Measurements from ENCODE around the gene SEC24D.
A peak's percentile ranks its signal among the peaks of the same experiment; 100 is the strongest.
"Not testable (repeated sequence)": the region's sequence is repeated elsewhere in the genome, so short reads cannot be mapped to it uniquely, and the experiment has no call there.

Gene SEC24D, protein sequence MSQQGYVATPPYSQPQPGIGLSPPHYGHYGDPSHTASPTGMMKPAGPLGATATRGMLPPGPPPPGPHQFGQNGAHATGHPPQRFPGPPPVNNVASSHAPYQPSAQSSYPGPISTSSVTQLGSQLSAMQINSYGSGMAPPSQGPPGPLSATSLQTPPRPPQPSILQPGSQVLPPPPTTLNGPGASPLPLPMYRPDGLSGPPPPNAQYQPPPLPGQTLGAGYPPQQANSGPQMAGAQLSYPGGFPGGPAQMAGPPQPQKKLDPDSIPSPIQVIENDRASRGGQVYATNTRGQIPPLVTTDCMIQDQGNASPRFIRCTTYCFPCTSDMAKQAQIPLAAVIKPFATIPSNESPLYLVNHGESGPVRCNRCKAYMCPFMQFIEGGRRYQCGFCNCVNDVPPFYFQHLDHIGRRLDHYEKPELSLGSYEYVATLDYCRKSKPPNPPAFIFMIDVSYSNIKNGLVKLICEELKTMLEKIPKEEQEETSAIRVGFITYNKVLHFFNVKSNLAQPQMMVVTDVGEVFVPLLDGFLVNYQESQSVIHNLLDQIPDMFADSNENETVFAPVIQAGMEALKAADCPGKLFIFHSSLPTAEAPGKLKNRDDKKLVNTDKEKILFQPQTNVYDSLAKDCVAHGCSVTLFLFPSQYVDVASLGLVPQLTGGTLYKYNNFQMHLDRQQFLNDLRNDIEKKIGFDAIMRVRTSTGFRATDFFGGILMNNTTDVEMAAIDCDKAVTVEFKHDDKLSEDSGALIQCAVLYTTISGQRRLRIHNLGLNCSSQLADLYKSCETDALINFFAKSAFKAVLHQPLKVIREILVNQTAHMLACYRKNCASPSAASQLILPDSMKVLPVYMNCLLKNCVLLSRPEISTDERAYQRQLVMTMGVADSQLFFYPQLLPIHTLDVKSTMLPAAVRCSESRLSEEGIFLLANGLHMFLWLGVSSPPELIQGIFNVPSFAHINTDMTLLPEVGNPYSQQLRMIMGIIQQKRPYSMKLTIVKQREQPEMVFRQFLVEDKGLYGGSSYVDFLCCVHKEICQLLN

DNA sequence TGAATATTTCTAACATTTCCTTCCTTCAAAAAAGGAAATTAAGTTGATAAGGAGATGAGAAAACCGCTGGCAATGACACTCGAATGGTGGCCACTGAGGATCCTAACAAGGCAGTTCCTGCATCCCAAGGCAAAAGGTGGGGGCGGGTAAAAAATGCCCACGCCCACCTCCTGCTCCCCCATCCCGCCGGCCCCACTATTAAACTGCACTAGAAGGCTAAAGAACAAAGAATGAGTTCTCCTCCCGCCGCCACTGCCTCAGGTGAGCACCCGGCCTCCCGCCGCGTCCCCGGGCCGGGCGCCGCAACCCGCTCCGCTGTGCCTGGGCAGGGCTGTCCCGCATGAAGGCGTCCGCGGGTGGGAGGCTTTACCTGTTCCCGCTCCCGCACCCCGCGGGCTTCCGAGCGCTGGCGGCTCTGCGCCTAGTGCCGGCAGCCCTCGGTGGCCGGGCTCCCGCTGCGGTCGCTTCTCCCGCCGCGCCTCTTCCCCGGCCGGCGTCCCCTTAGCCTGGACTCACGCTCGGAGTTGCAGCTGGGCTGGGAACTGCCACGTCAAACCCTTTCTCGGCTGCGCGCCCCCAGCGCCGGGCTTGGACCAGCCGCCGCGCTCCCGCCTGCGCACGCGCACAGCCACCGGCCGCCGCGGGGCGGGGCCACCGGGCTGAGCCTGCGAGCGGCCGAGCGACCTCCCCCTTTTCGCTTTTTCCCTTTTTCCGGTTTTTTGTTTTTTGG lies at the start of gene SEC24D:
Gene SEC24D (minus strand): TSS at position 556 of the 730 bp plus-strand sequence. CDS start 2,430 bp downstream, outside the sequence.
- peak; percentile 68 for DNase-seq (ENCODE audit: low spot score)
- no peak for FAIRE-seq

DNA sequence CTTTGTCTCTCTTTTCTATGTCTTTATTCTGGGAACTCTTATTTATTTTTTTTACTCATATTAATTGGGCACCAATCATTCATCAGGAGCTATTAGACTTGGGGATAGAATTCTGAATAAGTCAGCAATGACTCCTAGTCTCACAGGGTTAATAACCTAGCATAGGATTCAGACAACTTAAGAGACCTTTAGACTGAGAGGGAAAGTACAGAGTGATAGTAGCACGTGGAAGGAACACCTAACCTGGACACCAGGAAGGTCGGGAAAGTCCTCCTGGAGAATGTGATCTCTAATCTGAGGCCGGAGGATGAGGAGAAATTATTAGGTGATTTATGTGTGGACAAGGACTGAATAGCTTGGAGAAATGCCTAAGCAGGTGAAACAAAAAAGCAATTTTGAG lies 48.8 kb upstream of the SEC24D start:
- DNase-seq (ENCODE audit: low spot score) (no peak), FAIRE-seq (no peak)

DNA sequence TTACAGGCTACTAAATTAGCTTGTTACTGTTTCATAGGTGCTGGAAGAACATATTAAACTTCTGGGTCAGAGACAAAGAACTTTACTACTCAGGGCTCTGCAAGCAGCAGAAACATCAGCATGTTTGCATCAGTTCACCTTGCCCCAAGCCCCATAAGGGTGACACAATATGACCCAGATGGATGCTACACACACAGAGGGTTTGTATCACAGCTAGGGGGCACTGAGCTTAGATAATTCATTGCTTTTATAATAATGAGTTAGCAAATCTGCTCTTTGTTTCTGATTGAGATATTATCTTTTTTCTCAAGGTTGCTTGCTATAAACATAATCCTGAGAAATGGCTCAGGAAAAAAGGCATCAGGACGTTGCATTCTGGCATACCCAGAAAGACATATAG lies 47.9 kb upstream of the SEC24D start:
- no peak for FAIRE-seq

DNA sequence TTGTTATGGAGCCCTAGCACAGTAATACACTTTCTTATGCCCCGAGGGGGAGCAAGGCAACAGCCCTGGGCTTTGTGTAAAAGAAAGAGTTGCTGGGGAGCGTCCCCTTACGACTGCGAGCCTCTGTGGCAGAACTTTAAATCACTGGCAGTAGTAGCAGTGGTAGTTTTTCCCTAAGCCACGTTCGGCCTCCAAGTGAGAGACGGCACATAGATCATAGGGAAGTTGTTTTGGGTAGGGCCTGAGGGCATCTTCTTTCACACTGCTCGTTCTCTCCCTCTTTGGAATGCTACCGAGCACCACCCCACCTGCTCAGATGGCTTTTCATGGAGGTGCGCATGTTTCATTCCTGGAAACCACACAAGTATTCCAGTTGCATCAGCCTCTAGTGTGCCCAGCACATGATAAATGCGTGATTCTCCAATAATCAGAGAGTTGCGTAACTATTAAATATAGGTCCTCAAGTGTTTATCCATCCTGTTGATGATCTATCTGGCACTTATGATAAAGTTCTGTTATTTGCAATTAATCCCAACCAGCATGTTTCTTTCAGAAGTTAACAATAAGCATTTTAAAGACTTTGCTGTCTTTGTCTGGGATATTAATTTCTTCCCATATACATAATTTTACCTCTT lies 45.7 kb upstream of the SEC24D start:
- FAIRE-seq (no peak), DNase-seq (ENCODE audit: low spot score) (no peak)

More for the DNA sequence above, 47.9 kb upstream of the SEC24D start:
- DNase-seq (ENCODE audit: low spot score), result no peak

DNA sequence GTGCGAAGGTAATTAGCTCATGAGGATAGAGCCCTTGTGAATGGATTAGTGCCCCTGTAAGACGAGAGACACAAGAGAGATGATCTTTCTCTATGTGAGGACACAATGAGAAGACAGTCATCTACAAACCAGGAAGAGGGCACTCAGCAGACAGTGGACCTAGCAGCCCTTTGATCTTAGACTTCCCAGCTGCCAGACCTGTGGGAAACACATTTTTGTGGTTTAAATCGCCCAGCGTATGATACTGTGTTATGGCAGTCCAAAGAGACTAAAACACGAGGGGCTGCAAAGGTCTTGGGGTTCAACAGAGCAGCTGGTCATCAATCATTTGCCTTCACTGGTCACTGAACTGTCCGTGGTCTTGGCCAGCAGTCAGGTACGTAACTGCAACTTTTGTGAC lies 43.5 kb upstream of the SEC24D start:
- DNase-seq (ENCODE audit: low spot score) (no peak), FAIRE-seq (no peak)

DNA sequence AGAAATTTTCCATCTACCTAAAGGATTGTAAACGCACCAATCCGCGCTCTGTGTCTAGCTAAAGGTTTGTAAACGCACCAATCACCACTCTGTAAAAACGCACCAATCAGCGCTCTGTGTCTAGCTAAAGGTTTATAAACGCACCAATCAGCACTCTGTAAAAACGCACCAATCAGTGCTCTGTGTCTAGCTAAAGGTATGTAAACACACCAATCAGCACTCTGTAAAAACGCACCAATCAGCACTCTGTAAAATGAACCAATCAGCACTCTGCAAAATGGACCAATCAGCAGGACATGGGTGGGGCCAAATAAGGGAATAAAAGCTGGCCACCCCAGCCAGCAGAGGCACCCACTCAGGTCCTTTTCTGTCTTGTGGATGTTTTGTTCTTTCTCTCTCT lies 42.6 kb upstream of the SEC24D start:
- not testable (repeated sequence) for FAIRE-seq; DNase-seq (ENCODE audit: low spot score)

DNA sequence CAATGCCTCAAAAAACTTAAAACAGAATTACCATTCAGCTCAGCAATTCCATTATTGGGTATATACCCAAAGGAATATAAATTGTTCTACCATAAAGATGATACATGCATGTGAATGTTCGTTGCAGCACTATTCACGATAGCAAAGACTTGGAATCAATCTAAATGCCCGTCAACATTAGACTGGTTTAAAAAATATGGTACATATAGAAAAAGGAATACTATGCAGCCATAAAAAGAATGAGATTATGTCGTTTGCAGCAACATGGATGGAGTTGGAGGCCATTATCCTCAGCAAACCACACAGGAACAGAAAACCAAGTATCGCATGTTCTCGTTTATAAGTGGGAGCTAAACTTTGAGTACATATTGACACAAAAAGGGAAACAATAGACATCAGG lies 41.9 kb upstream of the SEC24D start:
- FAIRE-seq (no peak), DNase-seq (ENCODE audit: low spot score) (no peak)

DNA sequence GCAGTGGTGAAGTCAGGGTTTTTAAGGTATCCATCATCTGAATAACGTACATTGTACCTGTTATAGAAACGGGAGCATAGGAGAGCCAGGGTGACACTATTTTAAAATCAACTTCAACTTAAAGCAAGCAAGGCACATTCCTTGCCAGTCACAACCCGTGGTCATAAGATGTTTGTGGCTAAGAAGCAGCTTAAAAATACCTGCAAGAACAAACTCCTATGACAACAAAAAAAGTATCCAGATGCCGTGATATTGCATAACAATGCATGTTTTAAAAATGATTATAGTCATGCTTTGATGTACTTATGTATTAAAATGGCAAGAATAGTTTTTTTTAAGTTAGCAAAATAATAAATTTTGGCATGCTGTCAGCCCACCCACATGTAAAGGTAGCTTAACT lies 36.3 kb upstream of the SEC24D start:
- DNase-seq (ENCODE audit: low spot score), result no peak
- FAIRE-seq, result no peak

DNA sequence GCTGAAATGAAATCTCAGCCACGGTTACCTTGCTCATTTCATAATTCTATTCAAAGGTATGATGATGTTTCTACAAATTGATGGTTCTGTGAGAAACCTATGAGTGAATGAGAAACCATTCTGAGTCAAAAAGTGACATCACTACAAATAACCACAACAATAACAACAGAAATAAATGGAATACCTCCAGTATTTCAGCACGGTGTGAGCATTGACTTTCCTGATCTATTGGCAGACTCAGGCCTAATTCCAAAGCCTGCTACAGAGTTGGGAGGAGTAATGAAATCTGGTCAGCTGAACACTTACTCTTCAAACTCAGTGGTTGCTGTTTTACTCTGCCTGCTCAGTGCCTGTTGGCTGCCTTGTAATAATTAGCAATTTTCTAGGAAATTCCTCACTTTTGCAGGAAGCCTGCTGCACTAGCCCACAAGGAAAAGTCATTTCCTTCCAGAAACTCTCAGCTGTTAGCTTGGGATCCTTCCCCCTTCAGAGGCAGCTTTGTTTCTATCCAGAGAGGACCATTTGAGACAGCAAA lies 33.9 kb upstream of the SEC24D start:
- DNase-seq (ENCODE audit: low spot score), result no peak
- FAIRE-seq, result no peak

DNA sequence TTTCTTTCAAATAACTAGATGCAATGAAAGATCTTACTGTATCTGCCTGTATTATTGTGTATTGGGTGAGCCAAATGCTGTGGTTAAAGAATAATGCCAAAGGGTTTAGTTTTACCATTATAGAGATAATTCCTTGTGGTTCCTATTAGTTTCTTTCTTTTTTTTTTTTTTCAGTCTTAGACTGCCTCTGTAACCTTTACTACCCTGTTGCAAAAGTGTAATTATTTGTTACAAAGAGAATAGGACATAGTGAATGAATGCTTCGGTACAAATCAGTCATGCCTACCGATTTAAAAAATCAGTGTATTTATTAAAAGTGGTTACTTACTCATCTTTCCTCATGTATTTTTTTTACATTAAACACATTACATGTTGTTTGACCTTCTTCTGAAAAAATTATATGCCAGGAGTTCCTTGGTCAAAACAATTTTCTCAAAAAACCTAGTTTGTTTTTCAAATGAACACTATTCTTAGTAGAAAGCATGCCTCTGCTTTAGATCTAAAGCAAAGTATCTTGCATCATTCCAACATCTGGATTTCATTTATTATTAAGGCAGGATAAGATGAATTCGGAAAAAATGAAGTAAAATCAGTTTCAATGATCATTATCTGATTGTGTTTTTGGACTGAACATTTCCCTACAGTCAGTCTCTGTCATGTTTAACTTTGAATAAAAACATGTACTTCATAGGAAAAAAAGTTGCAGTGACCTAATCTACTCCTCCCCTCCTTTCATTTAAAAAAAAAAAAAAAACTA lies 31.6 kb upstream of the SEC24D start:
- DNase-seq (ENCODE audit: low spot score), result no peak
- FAIRE-seq, result no peak

DNA sequence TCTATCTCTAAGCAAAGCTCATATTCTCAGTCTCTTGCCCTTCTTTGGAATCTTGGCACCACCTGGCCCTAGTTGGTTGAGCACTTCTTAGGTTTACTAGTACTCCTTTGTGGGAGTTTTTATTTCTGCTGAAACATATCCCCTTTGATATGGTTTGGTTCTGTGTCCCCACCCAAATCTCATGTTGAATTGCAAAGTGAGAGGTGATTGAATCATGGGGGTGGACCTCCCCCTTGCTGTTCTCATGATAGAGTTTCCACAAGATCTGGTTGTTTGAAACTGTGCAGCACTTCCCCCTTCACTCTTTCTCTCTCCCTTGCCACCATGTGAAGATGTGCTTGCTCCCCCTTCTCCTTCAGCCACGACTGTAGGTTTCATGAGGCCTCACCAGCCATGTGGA lies 30.5 kb upstream of the SEC24D start:
- DNase-seq (ENCODE audit: low spot score), result no peak
- no peak for FAIRE-seq

DNA sequence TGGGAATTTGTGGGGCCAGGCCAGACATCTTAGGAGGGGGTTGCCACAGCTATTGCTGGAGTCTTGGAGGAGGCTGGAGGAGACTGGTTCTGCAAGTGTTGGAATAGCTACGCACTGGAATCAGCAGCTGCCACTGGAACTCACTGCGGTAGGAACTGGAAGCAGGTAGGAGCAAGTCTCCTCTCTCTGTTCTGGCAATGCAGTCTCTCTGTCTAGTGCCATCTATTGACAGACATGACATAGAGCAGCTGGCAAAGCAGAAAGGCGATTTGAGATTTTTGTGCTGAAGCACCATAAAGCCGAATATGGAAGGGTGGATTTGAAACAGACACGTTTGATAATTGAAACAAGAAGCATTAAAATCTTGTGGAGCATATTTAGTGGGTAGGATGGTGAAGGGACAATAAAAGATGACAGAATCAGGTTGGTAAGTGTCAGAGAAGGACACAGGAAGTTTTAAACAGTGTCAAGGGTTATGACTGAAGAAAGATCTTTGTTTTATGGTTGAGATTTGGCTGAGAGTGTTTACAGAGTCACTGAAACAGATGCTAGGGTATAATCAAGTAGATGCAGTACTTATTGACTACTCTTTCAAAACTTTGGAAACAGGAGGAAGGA lies 29.3 kb upstream of the SEC24D start:
- FAIRE-seq (no peak), DNase-seq (ENCODE audit: low spot score) (peak; percentile 28)

DNA sequence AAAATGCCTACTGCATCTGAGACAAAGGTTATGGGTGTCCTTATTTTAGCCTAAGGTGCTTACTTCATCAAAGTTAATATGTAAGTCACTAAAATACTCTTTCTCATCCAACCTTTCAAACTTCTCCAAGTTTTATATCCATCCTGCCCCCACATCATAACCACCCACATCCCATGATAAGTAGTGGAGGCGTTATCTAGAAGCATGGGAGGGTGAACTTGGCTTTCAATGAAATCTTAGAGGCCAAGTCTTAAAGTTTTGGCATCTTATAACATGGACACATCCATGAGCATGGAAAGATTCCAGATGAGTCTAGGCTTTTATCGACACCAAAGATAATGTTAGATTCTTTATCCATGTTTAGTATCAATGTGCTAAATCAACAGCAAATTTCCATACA lies 22.9 kb upstream of the SEC24D start:
- DNase-seq (ENCODE audit: low spot score), result no peak
- no peak for FAIRE-seq

DNA sequence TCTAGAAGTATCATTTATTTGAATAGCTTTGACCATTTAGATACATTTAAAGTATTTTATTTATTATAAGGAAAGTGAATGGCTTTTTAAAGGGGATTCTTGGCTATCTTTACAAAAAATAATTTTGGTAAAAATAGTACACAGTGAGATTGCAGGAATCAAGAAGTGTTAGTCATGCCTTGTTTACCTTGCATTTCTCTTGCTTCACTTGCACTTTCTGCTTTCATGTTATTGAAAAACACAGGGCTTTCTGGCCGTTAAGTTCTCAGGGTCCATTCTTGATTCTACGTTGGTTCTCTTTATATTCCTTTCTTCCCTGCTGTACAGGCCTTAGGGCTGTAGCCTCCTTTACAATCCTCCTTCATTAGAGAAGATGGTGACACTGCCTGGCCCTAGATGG lies 21.8 kb upstream of the SEC24D start:
- no peak for FAIRE-seq
- DNase-seq (ENCODE audit: low spot score), result no peak

DNA sequence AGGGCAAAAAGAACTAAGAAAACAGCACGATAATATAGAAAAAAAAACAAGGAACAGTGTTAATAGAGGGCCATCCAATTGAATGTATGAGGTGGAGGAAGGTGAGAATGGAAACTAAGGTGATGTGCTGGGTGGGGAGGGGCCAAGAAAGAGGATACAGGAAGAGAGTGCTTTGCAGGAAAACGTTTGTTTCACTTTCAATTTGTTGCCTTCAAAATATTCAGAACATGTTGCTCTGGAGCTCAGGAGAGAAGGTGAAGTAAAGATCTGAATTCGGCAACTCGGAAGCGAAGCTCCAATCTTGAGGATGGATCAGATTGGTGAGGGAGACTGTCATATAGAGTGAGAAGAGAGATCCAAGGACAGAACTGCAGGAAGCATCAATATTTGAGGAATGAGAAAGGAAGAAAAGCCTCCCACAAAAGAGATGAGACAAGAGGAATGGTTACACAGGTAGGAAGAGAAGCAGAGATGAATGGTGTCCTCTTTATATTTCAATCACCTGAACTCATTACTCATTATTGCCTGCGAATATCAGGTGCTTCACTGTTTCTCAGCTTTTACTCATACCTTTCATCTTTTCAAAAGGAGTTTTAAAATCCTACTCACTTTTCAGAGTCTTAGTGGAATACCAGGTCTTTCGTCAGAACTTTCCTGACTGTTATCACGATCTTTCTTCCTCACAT lies 14.7 kb upstream of the SEC24D start:
- peak; percentile 12 for DNase-seq (ENCODE audit: low spot score)
- no peak for FAIRE-seq

DNA sequence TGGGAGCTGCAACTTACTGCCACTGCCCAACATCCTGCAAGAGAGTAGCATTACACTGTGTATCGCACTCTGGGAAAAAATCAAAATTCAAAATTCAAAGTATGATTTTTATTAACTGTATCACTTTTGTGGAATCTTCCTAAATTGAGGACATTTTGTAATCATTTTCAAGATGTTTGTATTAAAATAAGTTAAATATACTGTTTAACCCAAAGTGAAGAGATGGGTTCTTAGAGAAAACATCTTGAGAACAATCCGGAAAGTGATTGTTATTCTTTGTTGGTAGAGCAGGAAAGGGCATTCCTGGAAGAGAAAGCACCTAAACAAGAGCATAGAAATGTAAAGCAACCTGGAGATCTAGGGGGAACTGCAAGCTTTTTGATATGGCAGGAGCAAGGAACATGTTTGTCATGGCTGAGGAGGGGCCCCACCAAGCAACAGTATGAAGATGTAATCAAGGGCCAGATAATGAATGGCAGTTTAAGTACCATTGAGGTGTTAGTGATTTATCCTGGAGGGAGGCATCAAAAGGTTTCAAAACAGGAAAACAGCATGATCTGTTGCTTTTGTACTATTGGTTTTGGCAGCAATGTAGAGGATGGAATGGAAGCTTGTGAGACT lies 14.1 kb upstream of the SEC24D start:
- FAIRE-seq (no peak), DNase-seq (ENCODE audit: low spot score) (no peak)

DNA sequence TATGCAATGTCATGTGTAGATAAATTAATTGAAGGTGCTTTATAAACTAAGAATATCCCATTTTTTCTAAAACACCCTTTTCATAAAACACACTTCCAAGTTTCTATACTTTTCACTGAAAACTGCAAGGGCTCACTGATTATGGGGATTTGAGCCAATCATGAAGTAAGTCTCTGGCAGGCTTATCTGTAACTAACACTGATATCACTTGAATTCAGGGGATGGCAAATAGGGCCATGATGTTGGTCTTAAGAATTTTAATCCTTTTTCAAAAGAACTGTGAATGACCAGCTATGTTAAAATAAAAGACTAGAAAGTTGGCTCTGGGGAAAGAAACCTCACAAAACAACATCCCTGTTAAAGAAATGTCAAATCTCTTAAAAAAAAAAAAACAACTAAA lies 13.0 kb upstream of the SEC24D start:
- no peak for FAIRE-seq
- no peak for DNase-seq (ENCODE audit: low spot score)

DNA sequence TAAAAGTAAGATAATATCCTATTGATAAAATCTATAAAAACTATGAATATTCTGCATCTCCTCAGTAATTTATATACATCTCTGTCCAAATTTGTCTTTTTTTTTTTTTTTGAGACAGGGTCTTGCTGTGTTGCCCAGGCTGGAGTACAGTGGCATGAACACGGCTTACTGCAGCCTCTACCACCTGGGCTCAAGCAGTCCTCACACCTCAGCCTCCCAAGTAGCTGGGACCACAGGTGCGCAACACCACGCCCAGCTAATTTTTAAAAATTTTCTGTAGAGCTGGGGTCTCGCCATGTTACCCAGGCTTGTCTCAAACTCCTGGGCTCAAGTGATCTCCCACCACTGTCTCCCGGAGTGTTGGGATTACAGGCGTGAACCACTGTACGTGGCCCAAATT lies 12.3 kb upstream of the SEC24D start:
- no peak for FAIRE-seq

DNA sequence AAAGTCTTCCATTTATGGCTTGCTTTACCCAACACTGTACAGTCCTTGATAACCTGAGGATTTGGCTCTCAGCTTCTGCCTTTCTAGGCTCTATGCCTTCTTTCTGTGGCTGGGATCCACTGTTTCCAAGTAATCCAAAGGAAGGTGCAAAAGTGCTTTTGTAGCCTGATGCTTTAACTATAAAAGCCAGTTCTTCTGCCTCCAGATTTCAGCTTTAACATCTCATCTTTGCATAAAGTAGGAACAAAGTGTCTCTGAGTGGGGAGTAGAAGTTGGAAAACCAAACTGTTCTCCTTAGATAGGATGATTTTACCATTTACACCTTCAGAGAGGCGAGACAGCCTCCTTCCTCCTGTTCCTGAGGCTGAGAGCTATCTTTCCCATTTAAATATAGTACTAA lies 11.1 kb upstream of the SEC24D start:
- DNase-seq (ENCODE audit: low spot score) (no peak), FAIRE-seq (no peak)

More for the DNA sequence above, 12.3 kb upstream of the SEC24D start:
- no peak for DNase-seq (ENCODE audit: low spot score)

Data from RCC 7860 (cell line).